Mucosa of rectum (tissue), 2 donors: ENCODE results near the gene AKAP8.

ENCODE experiments used
- H3K27ac ChIP-seq, 2 donors: one replicate each; pipeline ENCODE4 v1.7.0; 2013; ENCODE audit warnings: inconsistent platforms in 2 of 2, low read depth in 2 of 2, low read length in 2 of 2
- H3K27me3 ChIP-seq, 2 donors: one replicate each; pipeline ENCODE4 v1.7.0; 2013; ENCODE audit warnings: low read length in 2 of 2; ENCODE audit not compliant: control insufficient read depth in 2 of 2, insufficient read depth in 2 of 2
- H3K36me3 ChIP-seq, 2 donors: one replicate each; pipeline ENCODE4 v1.7.0; 2013; ENCODE audit warnings: low read length in 2 of 2; ENCODE audit not compliant: control insufficient read depth in 2 of 2, insufficient read depth in 2 of 2
- H3K4me1 ChIP-seq, 2 donors: one replicate each; pipeline ENCODE4 v1.7.0; 2013; ENCODE audit warnings: low read length in 2 of 2, mild to moderate bottlenecking in 1 of 2; ENCODE audit not compliant: control insufficient read depth in 2 of 2, insufficient read depth in 2 of 2
- H3K4me3 ChIP-seq, 2 donors: one replicate each; pipeline ENCODE4 v1.7.0; 2013; ENCODE audit warnings: low read length in 2 of 2
- H3K9ac ChIP-seq, 2 donors: one replicate each; pipeline ENCODE4 v1.7.0; 2013; ENCODE audit warnings: low read length in 2 of 2, low read depth in 1 of 2, mild to moderate bottlenecking in 1 of 2
- H3K9me3 ChIP-seq, 2 donors: one replicate each; pipeline ENCODE4 v1.7.0; 2013; ENCODE audit warnings: low read length in 2 of 2; ENCODE audit not compliant: control insufficient read depth in 2 of 2
- donor health status: healthy.
- donor health status: Normal muscosa, but diverticular disease.

Gene AKAP8

GRCh38 chr19:15374796-15375440, 4.7 kb downstream of the AKAP8 start:
- Histone ChIP-seq H3K4me1 (peaks cover 14 to 21% of the 10 kb centered on the region in 2 donors), H3K4me3 (no peak overlapping the region), H3K27me3 (no peaks in the 10 kb centered on the region), H3K27ac (no peak overlapping the region), H3K9me3 (no peaks in the 10 kb centered on the region), H3K36me3 (peaks cover 18 to 45% of the 10 kb centered on the region in 2 donors), H3K9ac (no peak overlapping the region)

- Histone ChIP-seq H3K36me3 (peaks cover 25 to 51% of the 10 kb centered on the region in 2 donors), H3K4me1 (peaks cover 14 to 21% of the 10 kb centered on the region in 2 donors), H3K9me3 (no peaks in the 10 kb centered on the region), H3K27ac (no peak overlapping the region), H3K4me3 (no peak overlapping the region), H3K27me3 (no peaks in the 10 kb centered on the region), H3K9ac (no peak overlapping the region)
These were observed 5.4 kb downstream of the AKAP8 start for GRCh38 chr19:15374105-15374651.

- peaks cover 29 to 57% of the 10 kb centered on the region in 2 donors for H3K36me3 ChIP-seq
- no peaks in the 10 kb centered on the region for H3K27me3 ChIP-seq
- peaks cover 14 to 19% of the 10 kb centered on the region in 2 donors for H3K4me1 ChIP-seq
- H3K9me3 ChIP-seq, result no peaks in the 10 kb centered on the region
- no peak overlapping the region for H3K9ac ChIP-seq
- H3K27ac ChIP-seq, result no peak overlapping the region
- no peak overlapping the region for H3K4me3 ChIP-seq
These were observed 5.9 kb downstream of the AKAP8 start for GRCh38 chr19:15373644-15374043.

GRCh38 chr19:15372891-15373301, 6.7 kb downstream of the AKAP8 start:
- Histone ChIP-seq H3K4me1 (peaks cover 11 to 15% of the 10 kb centered on the region in 2 donors), H3K9me3 (no peaks in the 10 kb centered on the region), H3K4me3 (no peak overlapping the region), H3K36me3 (peaks cover 37 to 64% of the 10 kb centered on the region in 2 donors), H3K9ac (no peak overlapping the region), H3K27ac (no peak overlapping the region), H3K27me3 (no peaks in the 10 kb centered on the region)

GRCh38 chr19:15372470-15372869, 7.1 kb downstream of the AKAP8 start:
- H3K36me3 ChIP-seq, result peaks cover 41 to 68% of the 10 kb centered on the region in 2 donors

GRCh38 chr19:15371786-15372380, 7.7 kb downstream of the AKAP8 start:
- H3K4me3 ChIP-seq, result no peak overlapping the region
- peaks cover 2 to 6% of the 10 kb centered on the region in 2 donors for H3K4me1 ChIP-seq
- H3K27ac ChIP-seq, result no peak overlapping the region
- H3K27me3 ChIP-seq, result no peaks in the 10 kb centered on the region
- H3K9ac ChIP-seq, result no peak overlapping the region
- H3K9me3 ChIP-seq, result no peaks in the 10 kb centered on the region
- peaks cover 42 to 70% of the 10 kb centered on the region in 2 donors for H3K36me3 ChIP-seq

More at GRCh38 chr19:15372470-15372869, 7.1 kb downstream of the AKAP8 start:
- Histone ChIP-seq H3K4me3 (no peak overlapping the region), H3K4me1 (peaks cover 7 to 11% of the 10 kb centered on the region in 2 donors), H3K9me3 (no peaks in the 10 kb centered on the region), H3K27me3 (no peaks in the 10 kb centered on the region), H3K9ac (no peak overlapping the region), H3K27ac (no peak overlapping the region)

GRCh38 chr19:15371119-15371518, 8.5 kb downstream of the AKAP8 start:
- Histone ChIP-seq H3K36me3 (peaks cover 42 to 70% of the 10 kb centered on the region in 2 donors), H3K27ac (no peak overlapping the region)

GRCh38 chr19:15369594-15369891, 10.0 kb downstream of the AKAP8 start:
- no peak overlapping the region for H3K9ac ChIP-seq
- H3K27me3 ChIP-seq, result no peaks in the 10 kb centered on the region
- no peaks in the 10 kb centered on the region for H3K4me1 ChIP-seq
- no peak overlapping the region for H3K27ac ChIP-seq
- peaks cover 53 to 75% of the 10 kb centered on the region in 2 donors for H3K36me3 ChIP-seq
- H3K9me3 ChIP-seq, result no peaks in the 10 kb centered on the region
- no peak overlapping the region for H3K4me3 ChIP-seq

More at GRCh38 chr19:15371119-15371518, 8.5 kb downstream of the AKAP8 start:
- Histone ChIP-seq H3K27me3 (no peaks in the 10 kb centered on the region), H3K4me3 (no peak overlapping the region), H3K9me3 (no peaks in the 10 kb centered on the region), H3K9ac (no peak overlapping the region), H3K4me1 (peaks cover 0 to 3% of the 10 kb centered on the region in 2 donors)

- Histone ChIP-seq H3K4me1 (no peaks in the 10 kb centered on the region), H3K9ac (no peak overlapping the region), H3K27ac (no peak overlapping the region), H3K4me3 (no peak overlapping the region), H3K27me3 (no peaks in the 10 kb centered on the region), H3K9me3 (no peaks in the 10 kb centered on the region), H3K36me3 (peaks cover 53 to 73% of the 10 kb centered on the region in 2 donors)
These were observed 10.6 kb downstream of the AKAP8 start for GRCh38 chr19:15368798-15369593.
